ENCODE results near the gene RANBP17. TPM values are rescaled to one million over a fixed set of nuclear protein-coding genes. Genes with fewer than 3 reads are reported as not detected.

The RANBP17 gene
- total and polyA plus RNA-seq, 9 of the 15 experiments (the other 6 are each of a cell fraction or from before 2014, with no cell fraction given): not detected

- no peaks in the 10 kb centered on the region for H3K9me3 ChIP-seq (replicated peaks; ENCODE audit: control insufficient read depth, insufficient read depth, low read depth, low read length)
- no peak for FAIRE-seq
- in situ Hi-C loops (cut with MboI): no loop called here
- intact Hi-C loops (cut with micrococcal nuclease): no loop called here
- H3K36me3 ChIP-seq (ENCODE audit: control insufficient read depth, insufficient read depth, low read length): no peaks in the 10 kb centered on the region
- no peak for TF ChIP-seq RHOXF2B (CRISPR knock-in tag; conservative IDR thresholded peaks at IDR 0.05)
- TF ChIP-seq IRF9 (tag; IDR thresholded peaks at IDR 0.05): no peak
- TF ChIP-seq NR3C1 (CRISPR knock-in tag; IDR thresholded peaks at IDR 0.05): no peak
- TF ChIP-seq RBBP5 (IDR thresholded peaks at IDR 0.05; ENCODE audit: borderline replicate concordance, insufficient read depth, low read length, poor library complexity, severe bottlenecking): no peak
- no peak for TF ChIP-seq SAP30 (IDR thresholded peaks at IDR 0.05; ENCODE audit: borderline replicate concordance, insufficient read depth, low read depth, low read length, poor library complexity, severe bottlenecking)
- no peak for TF ChIP-seq NFRKB (IDR thresholded peaks at IDR 0.05; ENCODE audit: low read depth)
- no peak for TF ChIP-seq L3MBTL2 (IDR thresholded peaks at IDR 0.05)
- no peak for TF ChIP-seq MTA1 (IDR thresholded peaks at IDR 0.05; ENCODE audit: borderline replicate concordance)
- no peak for TF ChIP-seq PRPF4 (IDR thresholded peaks at IDR 0.05; ENCODE audit: insufficient read depth, low read depth, low read length, poor library complexity, severe bottlenecking)
- TF ChIP-seq CHAMP1 (IDR thresholded peaks at IDR 0.05): no peak
- POLR2A ChIA-PET: no interaction called here
- no peaks in the 10 kb centered on the region for H3K4me1 ChIP-seq (replicated peaks in 1 of 2; ENCODE audit: control insufficient read depth in 2 of 2, insufficient read depth in 2 of 2, low read length in 2 of 2)
- H2AFZ ChIP-seq (ENCODE audit: low read depth, low read length): no peak overlapping the region
- no peaks in the 10 kb centered on the region for H4K20me1 ChIP-seq (replicated peaks; ENCODE audit: control insufficient read depth, insufficient read depth, low read length)
- H3K9ac ChIP-seq (ENCODE audit: insufficient read depth in 1 of 2, low read depth in 2 of 2, low read length in 2 of 2): no peak overlapping the region
- BruUV-seq (replicated peaks): no TSS peak
- no peak for ATAC-seq
- H3K9me1 ChIP-seq (ENCODE audit: control insufficient read depth, insufficient read depth, low read length): no peaks in the 10 kb centered on the region
- H3K4me2 ChIP-seq (ENCODE audit: insufficient read depth, low read length): no peak overlapping the region
- CTCF ChIA-PET (ENCODE audit: low intra/inter-chr PET ratio): no interaction called here
- H3K79me2 ChIP-seq (ENCODE audit: control insufficient read depth, insufficient read depth, low read length): no peaks in the 10 kb centered on the region
- no peak overlapping the region for H3K4me3 ChIP-seq
- no peak for DNase-seq (ENCODE audit: extremely low read depth in 1 of 4, low spot score in 3 of 4)
- H3K27ac ChIP-seq (ENCODE audit: extremely low read depth, low read depth, low read length): no peak overlapping the region
- 0% methylated on average over 2 of the region's 2 CpGs for WGBS (ENCODE audit: insufficient coverage, low coverage, missing lambda C conversion rate)
- H3K27me3 ChIP-seq (ENCODE audit: control insufficient read depth in 2 of 2, insufficient read depth in 2 of 2, low read length in 2 of 2): no peaks in the 10 kb centered on the region
Measured at GRCh38 chr5:171288066-171288465, 426.2 kb downstream of the RANBP17 start.

All from K562 (cell line).